BLaER1 (cell line): ENCODE data around the gene SLC25A25.

Experiments
- H3K27ac ChIP-seq: shearing (Covaris generic); formaldehyde crosslinking; 2 replicates; pipeline ENCODE4 v1.8.1; 2022
- H3K27me3 ChIP-seq: shearing (Covaris generic); formaldehyde crosslinking; 2 replicates; pipeline ENCODE4 v1.8.1; 2022
- H3K36me3 ChIP-seq: shearing (Covaris generic); formaldehyde crosslinking; 2 replicates; pipeline ENCODE4 v1.8.1; 2022
- H3K4me1 ChIP-seq: shearing (Covaris generic); formaldehyde crosslinking; 2 replicates; pipeline ENCODE4 v1.8.1; 2022
- H3K4me2 ChIP-seq: shearing (Covaris generic); formaldehyde crosslinking; 2 replicates; pipeline ENCODE4 v1.8.1; 2022
- H3K4me3 ChIP-seq: shearing (Covaris generic); formaldehyde crosslinking; 2 replicates; pipeline ENCODE4 v1.8.1; 2022
- H3K9ac ChIP-seq: shearing (Covaris generic); formaldehyde crosslinking; 2 replicates; pipeline ENCODE4 v1.8.1; 2022
- H3K9me3 ChIP-seq: shearing (Covaris generic); formaldehyde crosslinking; 2 replicates; pipeline ENCODE4 v1.8.1; 2022
- H4K20me1 ChIP-seq: shearing (Covaris generic); formaldehyde crosslinking; 2 replicates; pipeline ENCODE4 v1.8.1; 2022
- Cebpa-rat ChIP-seq: shearing (Covaris generic); IDR thresholded peaks from 2 replicates; pipeline ENCODE4 v1.8.1; 2022

Gene SLC25A25

GRCh38 chr9:128102196-128102595 is 34.2 kb downstream of the SLC25A25 start:
- Histone ChIP-seq H3K27ac (peak overlapping the region; percentile 87), H3K9ac (peak overlapping the region; percentile 68), H3K36me3 (peaks cover 59% of the 10 kb centered on the region)

DNA sequence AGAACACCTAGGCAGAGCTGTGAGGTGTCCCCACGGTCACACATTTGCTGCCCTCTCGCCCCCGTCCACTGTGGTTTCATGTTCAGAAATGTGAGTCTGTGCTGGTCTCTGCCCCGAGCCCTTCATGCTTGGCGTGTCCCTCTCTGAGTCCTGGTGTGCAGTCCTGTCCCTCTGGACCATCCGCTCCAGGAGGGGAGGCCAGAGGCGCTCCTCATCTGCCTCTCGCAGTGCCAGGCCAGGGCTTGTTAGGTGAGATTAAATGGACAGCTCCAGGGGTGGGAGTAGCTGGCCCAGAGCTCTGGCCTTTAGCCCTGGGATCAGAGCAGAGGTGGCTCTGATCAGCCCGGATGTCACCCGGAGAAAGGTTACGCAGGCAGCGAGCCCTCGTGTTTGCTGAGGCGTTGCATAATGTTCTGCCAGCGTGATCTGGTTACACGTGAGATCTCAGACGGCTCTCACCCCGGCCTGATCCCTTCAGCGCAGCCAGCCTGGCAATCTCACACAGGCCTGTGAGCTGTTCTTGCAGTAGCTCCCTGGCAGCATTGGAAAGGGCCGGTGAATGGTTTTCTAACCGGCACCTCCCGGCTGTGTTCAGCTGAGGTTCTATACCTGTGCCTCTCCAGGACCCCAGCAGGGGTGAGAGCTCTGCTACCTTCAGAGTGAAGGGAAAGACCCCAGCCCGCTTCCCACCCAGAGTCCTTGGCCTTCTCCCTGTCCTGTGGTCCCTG is 35.0 kb downstream of the SLC25A25 start:
- H3K27ac ChIP-seq = peak overlapping the region; percentile 87
- peaks cover 64% of the 10 kb centered on the region for H3K36me3 ChIP-seq
- peaks cover 56% of the 10 kb centered on the region for H4K20me1 ChIP-seq
- H3K4me3 ChIP-seq = peak overlapping the region; percentile 30; the same call in 1 of the 2 replicates
- H3K9me3 ChIP-seq = no peaks in the 10 kb centered on the region
- TF ChIP-seq Cebpa-rat = peak; percentile 76
- peak overlapping the region; percentile 82 for H3K4me2 ChIP-seq
- H3K4me1 ChIP-seq = peaks cover 85% of the 10 kb centered on the region
- peak overlapping the region; percentile 68 for H3K9ac ChIP-seq
- H3K27me3 ChIP-seq = no peaks in the 10 kb centered on the region

More at GRCh38 chr9:128102196-128102595, 34.2 kb downstream of the SLC25A25 start:
- no peak for TF ChIP-seq Cebpa-rat
- peak overlapping the region; percentile 30; the same call in 1 of the 2 replicates for H3K4me3 ChIP-seq
- H3K27me3 ChIP-seq = no peaks in the 10 kb centered on the region
- H4K20me1 ChIP-seq = peaks cover 56% of the 10 kb centered on the region
- no peaks in the 10 kb centered on the region for H3K9me3 ChIP-seq
- H3K4me1 ChIP-seq = peaks cover 93% of the 10 kb centered on the region
- H3K4me2 ChIP-seq = peak overlapping the region; percentile 82

DNA sequence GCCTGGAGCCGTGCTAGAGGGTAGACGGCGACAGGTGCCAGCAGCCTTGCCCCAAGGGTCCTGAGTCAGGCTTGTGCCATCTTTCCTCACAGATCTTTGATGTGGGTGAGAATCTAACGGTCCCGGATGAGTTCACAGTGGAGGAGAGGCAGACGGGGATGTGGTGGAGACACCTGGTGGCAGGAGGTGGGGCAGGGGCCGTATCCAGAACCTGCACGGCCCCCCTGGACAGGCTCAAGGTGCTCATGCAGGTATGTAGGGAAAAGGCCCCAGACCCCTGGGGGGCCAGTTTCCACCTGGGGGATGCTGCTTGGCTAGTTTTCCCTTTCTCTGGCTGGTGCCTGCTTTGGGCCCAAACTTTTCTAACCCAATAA is 35.5 kb downstream of the SLC25A25 start:
- H3K36me3 ChIP-seq = peaks cover 70% of the 10 kb centered on the region
- peak overlapping the region; percentile 68 for H3K9ac ChIP-seq
- TF ChIP-seq Cebpa-rat = no peak
- H3K4me2 ChIP-seq = peak overlapping the region; percentile 82
- H4K20me1 ChIP-seq = peaks cover 56% of the 10 kb centered on the region
- no peaks in the 10 kb centered on the region for H3K27me3 ChIP-seq
- no peak overlapping the region for H3K4me3 ChIP-seq
- peak overlapping the region; percentile 87 for H3K27ac ChIP-seq
- H3K9me3 ChIP-seq = no peaks in the 10 kb centered on the region
- peaks cover 79% of the 10 kb centered on the region for H3K4me1 ChIP-seq

DNA sequence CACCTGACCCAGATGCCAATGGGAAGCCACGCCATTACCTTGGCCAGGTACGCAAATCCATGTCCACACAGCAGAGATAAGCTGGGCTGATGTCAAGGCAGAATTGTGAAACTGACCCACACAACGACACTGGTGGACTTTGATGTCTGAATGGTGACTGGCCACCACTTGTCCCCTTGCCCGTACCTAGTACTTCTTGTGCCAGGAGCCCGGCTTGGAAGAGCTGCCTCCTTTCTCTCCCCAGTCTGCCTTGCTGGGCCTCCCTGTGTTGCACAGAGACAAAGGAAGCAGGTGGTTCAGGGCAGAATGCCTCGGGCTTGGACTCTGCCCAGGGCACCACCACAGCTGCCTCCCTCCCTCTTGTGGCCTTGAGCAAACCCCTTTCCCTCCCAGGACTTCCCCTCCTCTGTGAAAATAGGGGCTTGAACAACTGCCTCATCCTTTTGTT is 36.2 kb downstream of the SLC25A25 start:
- peaks cover 76% of the 10 kb centered on the region for H3K36me3 ChIP-seq
- H3K27ac ChIP-seq = peak overlapping the region; percentile 87
- no peaks in the 10 kb centered on the region for H3K27me3 ChIP-seq
- H3K9ac ChIP-seq = peak overlapping the region; percentile 68
- no peak overlapping the region for H3K4me3 ChIP-seq
- H3K9me3 ChIP-seq = no peaks in the 10 kb centered on the region
- peaks cover 51% of the 10 kb centered on the region for H4K20me1 ChIP-seq
- H3K4me2 ChIP-seq = peak overlapping the region; percentile 82
- TF ChIP-seq Cebpa-rat = no peak
- peaks cover 73% of the 10 kb centered on the region for H3K4me1 ChIP-seq

DNA sequence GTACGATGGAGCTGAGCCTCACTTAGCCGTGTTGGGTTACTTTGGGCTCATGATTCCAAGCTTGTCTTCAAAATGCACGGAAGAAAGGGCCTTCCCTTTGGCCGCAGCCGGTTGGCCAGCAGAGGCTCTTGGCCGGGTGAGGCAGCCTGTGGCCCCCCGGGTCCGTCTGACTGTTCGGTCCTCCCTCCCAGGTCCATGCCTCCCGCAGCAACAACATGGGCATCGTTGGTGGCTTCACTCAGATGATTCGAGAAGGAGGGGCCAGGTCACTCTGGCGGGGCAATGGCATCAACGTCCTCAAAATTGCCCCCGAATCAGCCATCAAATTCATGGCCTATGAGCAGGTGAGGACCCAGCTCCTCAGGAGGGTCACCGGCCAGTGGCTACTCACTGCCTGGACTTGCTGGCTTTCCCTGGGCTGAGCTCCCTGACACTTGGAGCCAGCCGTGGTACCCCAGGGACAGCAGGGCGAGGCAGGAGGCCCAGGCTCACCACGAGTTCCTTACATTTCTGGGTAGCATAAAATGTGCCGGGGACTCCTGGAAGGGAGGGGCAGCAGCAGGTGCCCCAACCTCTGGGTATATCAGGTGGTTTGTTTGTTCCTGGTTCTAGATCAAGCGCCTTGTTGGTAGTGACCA is 37.6 kb downstream of the SLC25A25 start:
- peaks cover 37% of the 10 kb centered on the region for H4K20me1 ChIP-seq
- peaks cover 70% of the 10 kb centered on the region for H3K4me1 ChIP-seq
- TF ChIP-seq Cebpa-rat = no peak
- no peak overlapping the region for H3K4me3 ChIP-seq
- H3K9ac ChIP-seq = no peak overlapping the region; the same call in 1 of the 2 replicates
- peaks cover 87% of the 10 kb centered on the region for H3K36me3 ChIP-seq
- no peaks in the 10 kb centered on the region for H3K9me3 ChIP-seq
- 0 out of 2 replicates have a peak overlapping the region, but pooled peaks have one; percentile 82 for H3K4me2 ChIP-seq
- H3K27ac ChIP-seq = peak overlapping the region; percentile 62; the same call in 1 of the 2 replicates
- H3K27me3 ChIP-seq = no peaks in the 10 kb centered on the region

DNA sequence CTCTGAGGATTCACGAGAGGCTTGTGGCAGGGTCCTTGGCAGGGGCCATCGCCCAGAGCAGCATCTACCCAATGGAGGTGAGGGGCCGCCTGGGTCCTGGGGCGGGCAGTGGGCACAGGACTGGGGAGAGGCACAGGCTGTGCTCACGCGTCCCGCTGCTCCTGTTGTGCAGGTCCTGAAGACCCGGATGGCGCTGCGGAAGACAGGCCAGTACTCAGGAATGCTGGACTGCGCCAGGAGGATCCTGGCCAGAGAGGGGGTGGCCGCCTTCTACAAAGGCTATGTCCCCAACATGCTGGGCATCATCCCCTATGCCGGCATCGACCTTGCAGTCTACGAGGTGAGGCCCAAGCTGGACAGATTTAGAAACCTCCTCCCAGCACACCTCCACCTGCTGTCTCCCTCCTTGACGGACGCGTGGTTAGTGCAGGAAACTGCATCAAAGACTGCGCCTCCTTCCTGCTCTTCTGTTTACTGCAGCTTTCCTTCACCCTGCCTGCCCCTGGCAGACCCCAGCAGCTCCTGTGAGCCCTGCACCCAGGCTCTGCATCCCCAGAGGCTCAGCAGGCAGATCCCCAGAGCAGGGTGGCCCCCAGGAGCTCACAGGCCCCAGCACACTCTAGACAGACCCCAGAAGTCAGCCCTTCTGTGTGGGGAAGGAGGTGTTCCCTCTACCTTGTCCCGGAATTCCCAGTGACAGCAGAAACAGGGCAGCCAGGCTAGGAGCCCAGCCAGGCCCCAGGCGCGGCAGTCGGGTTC is 38.3 kb downstream of the SLC25A25 start:
- peaks cover 30% of the 10 kb centered on the region for H4K20me1 ChIP-seq
- no peak overlapping the region for H3K4me2 ChIP-seq
- H3K4me3 ChIP-seq = no peak overlapping the region
- no peaks in the 10 kb centered on the region for H3K27me3 ChIP-seq
- peaks cover 87% of the 10 kb centered on the region for H3K36me3 ChIP-seq
- peaks cover 65% of the 10 kb centered on the region for H3K4me1 ChIP-seq
- H3K27ac ChIP-seq = peak overlapping the region; percentile 62
- 0 out of 2 replicates have a peak overlapping the region, but pooled peaks have one; percentile 6 for H3K9ac ChIP-seq
- TF ChIP-seq Cebpa-rat = no peak
- no peaks in the 10 kb centered on the region for H3K9me3 ChIP-seq

GRCh38 chr9:128106940-128107467 is 39.0 kb downstream of the SLC25A25 start:
- Histone ChIP-seq H3K4me3 (no peak overlapping the region), H4K20me1 (peaks cover 29% of the 10 kb centered on the region), H3K4me2 (no peak overlapping the region), H3K4me1 (peaks cover 58% of the 10 kb centered on the region), H3K36me3 (peaks cover 92% of the 10 kb centered on the region), H3K27ac (0 out of 2 replicates have a peak overlapping the region, but pooled peaks have one; percentile 62), H3K9ac (no peak overlapping the region), H3K9me3 (no peaks in the 10 kb centered on the region), H3K27me3 (no peaks in the 10 kb centered on the region)
- no peak for TF ChIP-seq Cebpa-rat

DNA sequence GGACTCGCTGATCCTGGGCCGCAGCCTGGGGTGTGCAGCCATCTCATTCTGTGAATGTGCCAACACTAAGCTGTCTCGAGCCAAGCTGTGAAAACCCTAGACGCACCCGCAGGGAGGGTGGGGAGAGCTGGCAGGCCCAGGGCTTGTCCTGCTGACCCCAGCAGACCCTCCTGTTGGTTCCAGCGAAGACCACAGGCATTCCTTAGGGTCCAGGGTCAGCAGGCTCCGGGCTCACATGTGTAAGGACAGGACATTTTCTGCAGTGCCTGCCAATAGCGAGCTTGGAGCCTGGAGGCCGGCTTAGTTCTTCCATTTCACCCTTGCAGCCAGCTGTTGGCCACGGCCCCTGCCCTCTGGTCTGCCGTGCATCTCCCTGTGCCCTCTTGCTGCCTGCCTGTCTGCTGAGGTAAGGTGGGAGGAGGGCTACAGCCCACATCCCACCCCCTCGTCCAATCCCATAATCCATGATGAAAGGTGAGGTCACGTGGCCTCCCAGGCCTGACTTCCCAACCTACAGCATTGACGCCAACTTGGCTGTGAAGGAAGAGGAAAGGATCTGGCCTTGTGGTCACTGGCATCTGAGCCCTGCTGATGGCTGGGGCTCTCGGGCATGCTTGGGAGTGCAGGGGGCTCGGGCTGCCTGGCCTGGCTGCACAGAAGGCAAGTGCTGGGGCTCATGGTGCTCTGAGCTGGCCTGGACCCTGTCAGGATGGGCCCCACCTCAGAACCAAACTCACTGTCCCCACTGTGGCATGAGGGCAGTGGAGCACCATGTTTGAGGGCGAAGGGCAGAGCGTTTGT is 39.6 kb downstream of the SLC25A25 start:
- H3K36me3 ChIP-seq = peaks cover 89% of the 10 kb centered on the region
- H3K27ac ChIP-seq = no peak overlapping the region
- H4K20me1 ChIP-seq = peaks cover 28% of the 10 kb centered on the region
- no peak for TF ChIP-seq Cebpa-rat
- H3K4me1 ChIP-seq = peaks cover 52% of the 10 kb centered on the region
- no peaks in the 10 kb centered on the region for H3K27me3 ChIP-seq
- no peak overlapping the region for H3K4me2 ChIP-seq
- H3K9me3 ChIP-seq = no peaks in the 10 kb centered on the region
- no peak overlapping the region for H3K4me3 ChIP-seq
- 0 out of 2 replicates have a peak overlapping the region, but pooled peaks have one; percentile 12 for H3K9ac ChIP-seq
